ENCODE results near the gene LINC00632.
"Not testable (repeated sequence)": the region's sequence is repeated elsewhere in the genome, so short reads cannot be mapped to it uniquely, and the experiment has no call there.

DNA sequence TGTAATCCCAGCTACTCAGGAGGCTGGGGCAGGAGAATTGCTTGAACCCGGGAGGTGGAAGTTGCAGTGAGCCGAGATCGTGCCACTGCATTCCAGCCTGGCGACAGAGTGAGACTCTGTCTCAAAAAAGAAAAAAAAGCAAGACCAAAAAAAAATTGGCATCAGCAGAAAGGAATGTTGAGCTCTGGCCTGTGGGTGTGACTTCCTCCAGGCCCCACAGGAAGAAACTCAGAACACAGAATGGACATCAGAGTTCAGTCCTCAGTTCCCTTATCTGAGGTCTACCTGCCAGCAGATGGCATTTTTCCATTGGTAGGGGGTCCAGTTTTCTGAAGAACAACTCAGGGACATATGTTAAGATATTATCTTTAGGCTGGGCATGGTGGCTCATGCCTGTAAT, 18.0 kb upstream of the LINC00632 start:
- TF ChIP-seq POLR2A (IDR thresholded peaks at IDR 0.05); CTCF (IDR thresholded peaks at IDR 0.05 in 8 of 11, conservative IDR thresholded peaks at IDR 0.05 in 3 of 11); POLR2AphosphoS5 (IDR thresholded peaks at IDR 0.05): not testable (repeated sequence)

Data from spleen (tissue), 7 donors.